K562 (cell line): ENCODE results near the gene KCNQ2. TPM values are rescaled to one million over a fixed set of nuclear protein-coding genes. Genes with fewer than 3 reads are reported as not detected.

Experiments used
- ATAC-seq: fragments of 200-7000 bp; cut with Tn5 transposase; 3 replicates; pipeline ENCODE4 v1.9.1; 2020; ENCODE audit warnings: moderate library complexity
- BruUV-seq: library from RNA; stranded (reverse); fragments of 400-500 nt; replicated peaks from 2 replicates; lab custom pipeline; 2021; lab: Mats Ljungman, UMichigan
- CTCF ChIA-PET: fragments of 300-600 bp; formaldehyde crosslinking; extraction: SDS; loops from one replicate; lab custom pipeline; 2021; ENCODE audit warnings: low intra/inter-chr PET ratio; lab: Yijun Ruan, JAX
- POLR2A ChIA-PET: fragments of 300-600, 350-650 bp; sonication (Branson Sonifier 250); formaldehyde crosslinking; extraction: SDS; loops from one replicate; lab custom pipeline; 2021; ENCODE audit warnings: antibody characterized with exemption, inconsistent platforms; lab: Yijun Ruan, JAX
- DNase-seq, 4 experiments: peaks; one replicate each; pipeline versions ENCODE4 v3.0.0 to v3.0.0-alpha.2; 2011 to 2018; ENCODE audit warnings: low spot score in 3 of 4, mixed read lengths in 3 of 4; ENCODE audit errors: extremely low read depth in 1 of 4
- FAIRE-seq: peaks from 2 replicates; lab custom pipeline; 2011; peaks lifted over from hg19 to GRCh38; lab: Jason Lieb, UNC
- H2AFZ ChIP-seq: 2 replicates; pipeline ENCODE4 v1.6.0; 2011; ENCODE audit warnings: low read depth, low read length, control low read depth, inconsistent platforms
- H3K27ac ChIP-seq: fragments of 200-600 bp; 3 replicates; pipeline ENCODE4 v1.8.0; 2011; ENCODE audit warnings: low read depth, mild to moderate bottlenecking, control low read depth, inconsistent platforms, low read length, moderate library complexity, mixed read lengths; ENCODE audit errors: extremely low read depth
- H3K27me3 ChIP-seq, 2 experiments: fragments of 300-600 bp in 1 of 2; 2 replicates in 1 of 2; 3 replicates in 1 of 2; pipeline versions ENCODE4 v1.6.0 to v1.8.0; 2011; ENCODE audit warnings: inconsistent platforms in 2 of 2, low read length in 2 of 2, mild to moderate bottlenecking in 1 of 2, mixed read lengths in 1 of 2, moderate library complexity in 1 of 2; ENCODE audit not compliant: control insufficient read depth in 2 of 2, insufficient read depth in 2 of 2
- H3K36me3 ChIP-seq: fragments of 300-600 bp; 3 replicates; pipeline ENCODE4 v1.8.0; 2011; ENCODE audit warnings: mild to moderate bottlenecking, low read length, inconsistent platforms; ENCODE audit not compliant: control insufficient read depth, insufficient read depth
- H3K4me1 ChIP-seq, 2 experiments: fragments of 200-600 bp in 1 of 2; replicated peaks in 1 of 2; 2 replicates in 1 of 2; 3 replicates in 1 of 2; pipeline versions ENCODE4 v1.5.1 to v1.8.0; 2011; ENCODE audit warnings: inconsistent platforms in 2 of 2, low read length in 2 of 2, mild to moderate bottlenecking in 1 of 2, mixed read lengths in 1 of 2, moderate library complexity in 1 of 2; ENCODE audit not compliant: control insufficient read depth in 2 of 2, insufficient read depth in 2 of 2
- H3K4me2 ChIP-seq: 2 replicates; pipeline ENCODE4 v1.6.1; 2011; ENCODE audit warnings: low read length, control low read depth, inconsistent platforms, mixed read lengths; ENCODE audit not compliant: insufficient read depth
- H3K4me3 ChIP-seq: fragments of 200-600 bp; sonication (generic), shearing (Covaris generic); 2 replicates; pipeline ENCODE4 v1.5.1; 2016; ENCODE audit warnings: control low read depth, inconsistent platforms
- H3K79me2 ChIP-seq: fragments of 200-600 bp; 3 replicates; pipeline ENCODE4 v1.8.0; 2011; ENCODE audit warnings: low read length, inconsistent platforms; ENCODE audit not compliant: control insufficient read depth, insufficient read depth
- H3K9ac ChIP-seq, 2 experiments: 2 replicates each; pipeline versions ENCODE4 v1.6.0 to v1.6.1; 2011; ENCODE audit warnings: low read depth in 2 of 2, low read length in 2 of 2, control low read depth in 1 of 2, inconsistent platforms in 1 of 2, mild to moderate bottlenecking in 1 of 2, mixed read lengths in 1 of 2; ENCODE audit not compliant: insufficient read depth in 1 of 2
- H3K9me1 ChIP-seq: one replicate; pipeline ENCODE4 v1.6.0; 2011; ENCODE audit warnings: inconsistent platforms, mild to moderate bottlenecking, low read length, moderate library complexity; ENCODE audit not compliant: control insufficient read depth, insufficient read depth
- H3K9me3 ChIP-seq: replicated peaks from 2 replicates; pipeline ENCODE4 v1.5.1; 2011; ENCODE audit warnings: low read depth, low read length, inconsistent platforms; ENCODE audit not compliant: control insufficient read depth, insufficient read depth
- H4K20me1 ChIP-seq: replicated peaks from 2 replicates; pipeline ENCODE4 v1.6.1; 2011; ENCODE audit warnings: low read length, inconsistent platforms, mixed read lengths; ENCODE audit not compliant: control insufficient read depth, insufficient read depth
- ARNT ChIP-seq, 2 experiments: fragments of 450-650 bp; IDR thresholded peaks; 2 replicates each; pipeline ENCODE4 v1.6.1; 2016; ENCODE audit warnings: mild to moderate bottlenecking in 1 of 2
- BACH1 ChIP-seq: fragments of 200-800 bp; sonication (Bioruptor generic); IDR thresholded peaks from 2 replicates; pipeline ENCODE4 v1.6.1; 2016; ENCODE audit warnings: missing genetic modification characterization, missing compliant biosample characterization
- FIP1L1 ChIP-seq: fragments of 200-400 bp; formaldehyde crosslinking; IDR thresholded peaks from 2 replicates; pipeline ENCODE4 v1.6.1; 2018; ENCODE audit warnings: mild to moderate bottlenecking, low read depth, low read length; ENCODE audit not compliant: poor library complexity, severe bottlenecking
- FOXK1 ChIP-seq: sonication (generic); formaldehyde crosslinking; IDR thresholded peaks from 2 replicates; pipeline ENCODE4 v1.8.0; 2022; ENCODE audit warnings: missing genetic modification reagents, mild to moderate bottlenecking, borderline replicate concordance
- KLF10 ChIP-seq: fragments of 250-450 bp; sonication (Bioruptor Pico); IDR thresholded peaks from 2 replicates; pipeline ENCODE4 v1.6.1; 2021; ENCODE audit warnings: matching md5 sums
- SRSF9 ChIP-seq: fragments of 200-400 bp; formaldehyde crosslinking; IDR thresholded peaks from 2 replicates; pipeline ENCODE4 v1.6.1; 2017; ENCODE audit warnings: low read depth, low read length, borderline replicate concordance
- TAF9B ChIP-seq: fragments of 450-650 bp; IDR thresholded peaks from 2 replicates; pipeline ENCODE4 v1.6.1; 2018; ENCODE audit warnings: mild to moderate bottlenecking; ENCODE audit not compliant: partially characterized antibody
- ZNF780A ChIP-seq: fragments of 250-450 bp; sonication (Bioruptor Pico); IDR thresholded peaks from 2 replicates; pipeline ENCODE4 v1.5.0; 2021; ENCODE audit warnings: mild to moderate bottlenecking
- WGBS: fragments of 100-300 bp; shearing (Covaris generic); methylation state at CpG from one replicate; pipeline ENCODE4 v1.1.6; 2016; ENCODE audit warnings: low coverage, mixed read lengths; ENCODE audit not compliant: insufficient coverage; ENCODE audit errors: missing lambda C conversion rate; 5-methylcytosine and 5-hydroxymethylcytosine counted together
- in situ Hi-C: fragments of 300-500 bp; cut with MboI; formaldehyde crosslinking; loops from 4 replicates; pipeline ENCODE4 v1.15.0; 2018; ENCODE audit warnings: inconsistent platforms, mixed read lengths
- intact Hi-C: fragments of 100-400 bp; cut with micrococcal nuclease; formaldehyde crosslinking; loops from 2 replicates; pipeline ENCODE4 v1.14.2; 2022
- polyA plus RNA-seq, 8 experiments: library from polyadenylated mRNA; depleted of rRNA in 4 of 8; stranded (reverse) in 5 of 8; unstranded in 3 of 8; fragments of >200 nt; fragmentation: Nextera tagmentation in 2 of 8; fragmentation: Illumina TruSeq in 1 of 8; extraction: Ambion mirVana in 2 of 8; extraction: Trizol in 1 of 8; gene quantifications; 2 replicates each; pipeline versions ENCODE4 v1.2.1 to v1.2.3, GENCODE V29; 2011 to 2014; ENCODE audit warnings: inconsistent platforms in 1 of 8, missing spikeins in 1 of 8
- total RNA-seq, 7 experiments: library from RNA; depleted of rRNA in 6 of 7; stranded (reverse); fragments of >200 nt in 6 of 7; fragmentation: Illumina TruSeq in 2 of 7; extraction: Trizol in 2 of 7; gene quantifications; 2 replicates each; pipeline versions ENCODE4 v1.2.1 to v1.2.3, GENCODE V29; 2011 to 2021; ENCODE audit warnings: low replicate concordance in 1 of 7
- TF ChIP-seq, protein P1 (sequence below): fragments of 450-650 bp; IDR thresholded peaks from 2 replicates; pipeline ENCODE4 v1.6.1; 2018; ENCODE audit not compliant: partially characterized antibody
- TF ChIP-seq, protein P2 (sequence below): fragments of 450-650 bp; IDR thresholded peaks from 2 replicates; pipeline ENCODE4 v1.6.1; 2016; ENCODE audit warnings: missing biosample characterization, missing genetic modification characterization
- TF ChIP-seq, protein P3 (sequence below): fragments of 250-450 bp; sonication (Bioruptor Pico); IDR thresholded peaks from 2 replicates; pipeline ENCODE4 v1.4.0; 2020; ENCODE audit warnings: mild to moderate bottlenecking, moderate library complexity

The KCNQ2 gene
- total and polyA plus RNA-seq, 9 of the 15 experiments (the other 6 are each of a cell fraction or from before 2014, with no cell fraction given): 0.13 to 0.16 TPM; not detected in 7

DNA sequence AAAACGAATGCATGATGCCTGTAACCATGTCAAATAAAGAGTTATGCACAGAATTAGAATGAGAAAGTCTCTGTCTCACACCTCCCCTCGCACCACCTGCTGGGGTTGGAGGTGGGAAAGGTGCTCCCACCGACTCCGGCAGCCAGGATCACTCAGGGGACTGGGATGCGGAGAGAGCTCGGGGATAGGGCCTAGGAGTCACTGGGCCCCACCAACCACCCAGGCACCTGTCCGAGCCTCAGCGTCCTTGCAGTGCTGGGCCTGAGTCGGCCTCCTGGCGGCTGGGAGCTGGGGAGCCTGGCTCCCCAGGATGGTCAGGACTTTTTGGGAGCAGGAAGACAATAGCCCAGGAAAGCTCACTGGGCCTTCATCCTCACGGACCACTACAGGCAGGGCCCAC, 88.9 kb downstream of the KCNQ2 start:
- CTCF ChIA-PET: no interaction called here

More for the DNA sequence above, 88.9 kb downstream of the KCNQ2 start:
- intact Hi-C loops (loop anchor here (5.0 kb wide), 2 partner anchors 161 to 201 kb away; no protein-coding TSS in a partner anchor), in situ Hi-C loops (no loop called here)
- H3K9ac ChIP-seq: no peak overlapping the region
- ATAC-seq (no peak), DNase-seq (no peak), FAIRE-seq (no peak)
- H3K27ac ChIP-seq: no peak overlapping the region
- whole genome bisulfite sequencing: 10% methylated on average over 10 of the region's 11 CpGs
- no peaks in the 10 kb centered on the region for H4K20me1 ChIP-seq
- no peak overlapping the region for H3K4me3 ChIP-seq
- TF ChIP-seq, protein P1, sequence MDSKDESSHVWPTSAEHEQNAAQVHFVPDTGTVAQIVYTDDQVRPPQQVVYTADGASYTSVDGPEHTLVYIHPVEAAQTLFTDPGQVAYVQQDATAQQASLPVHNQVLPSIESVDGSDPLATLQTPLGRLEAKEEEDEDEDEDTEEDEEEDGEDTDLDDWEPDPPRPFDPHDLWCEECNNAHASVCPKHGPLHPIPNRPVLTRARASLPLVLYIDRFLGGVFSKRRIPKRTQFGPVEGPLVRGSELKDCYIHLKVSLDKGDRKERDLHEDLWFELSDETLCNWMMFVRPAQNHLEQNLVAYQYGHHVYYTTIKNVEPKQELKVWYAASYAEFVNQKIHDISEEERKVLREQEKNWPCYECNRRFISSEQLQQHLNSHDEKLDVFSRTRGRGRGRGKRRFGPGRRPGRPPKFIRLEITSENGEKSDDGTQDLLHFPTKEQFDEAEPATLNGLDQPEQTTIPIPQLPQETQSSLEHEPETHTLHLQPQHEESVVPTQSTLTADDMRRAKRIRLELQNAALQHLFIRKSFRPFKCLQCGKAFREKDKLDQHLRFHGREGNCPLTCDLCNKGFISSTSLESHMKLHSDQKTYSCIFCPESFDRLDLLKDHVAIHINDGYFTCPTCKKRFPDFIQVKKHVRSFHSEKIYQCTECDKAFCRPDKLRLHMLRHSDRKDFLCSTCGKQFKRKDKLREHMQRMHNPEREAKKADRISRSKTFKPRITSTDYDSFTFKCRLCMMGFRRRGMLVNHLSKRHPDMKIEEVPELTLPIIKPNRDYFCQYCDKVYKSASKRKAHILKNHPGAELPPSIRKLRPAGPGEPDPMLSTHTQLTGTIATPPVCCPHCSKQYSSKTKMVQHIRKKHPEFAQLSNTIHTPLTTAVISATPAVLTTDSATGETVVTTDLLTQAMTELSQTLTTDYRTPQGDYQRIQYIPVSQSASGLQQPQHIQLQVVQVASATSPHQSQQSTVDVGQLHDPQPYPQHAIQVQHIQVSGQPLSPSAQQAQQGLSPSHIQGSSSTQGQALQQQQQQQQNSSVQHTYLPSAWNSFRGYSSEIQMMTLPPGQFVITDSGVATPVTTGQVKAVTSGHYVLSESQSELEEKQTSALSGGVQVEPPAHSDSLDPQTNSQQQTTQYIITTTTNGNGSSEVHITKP: no peak
- TF ChIP-seq BACH1 (tag) (no peak), ARNT (IDR thresholded peaks at IDR 0.05) (no peak), FOXK1 (CRISPR knock-in tag) (no peak), TAF9B (no peak), SRSF9 (no peak), ZNF780A (CRISPR knock-in tag) (no peak), KLF10 (CRISPR knock-in tag) (no peak), FIP1L1 (no peak)
- TF ChIP-seq, protein P2, sequence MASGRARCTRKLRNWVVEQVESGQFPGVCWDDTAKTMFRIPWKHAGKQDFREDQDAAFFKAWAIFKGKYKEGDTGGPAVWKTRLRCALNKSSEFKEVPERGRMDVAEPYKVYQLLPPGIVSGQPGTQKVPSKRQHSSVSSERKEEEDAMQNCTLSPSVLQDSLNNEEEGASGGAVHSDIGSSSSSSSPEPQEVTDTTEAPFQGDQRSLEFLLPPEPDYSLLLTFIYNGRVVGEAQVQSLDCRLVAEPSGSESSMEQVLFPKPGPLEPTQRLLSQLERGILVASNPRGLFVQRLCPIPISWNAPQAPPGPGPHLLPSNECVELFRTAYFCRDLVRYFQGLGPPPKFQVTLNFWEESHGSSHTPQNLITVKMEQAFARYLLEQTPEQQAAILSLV (tag): no peak
- TF ChIP-seq, protein P3, sequence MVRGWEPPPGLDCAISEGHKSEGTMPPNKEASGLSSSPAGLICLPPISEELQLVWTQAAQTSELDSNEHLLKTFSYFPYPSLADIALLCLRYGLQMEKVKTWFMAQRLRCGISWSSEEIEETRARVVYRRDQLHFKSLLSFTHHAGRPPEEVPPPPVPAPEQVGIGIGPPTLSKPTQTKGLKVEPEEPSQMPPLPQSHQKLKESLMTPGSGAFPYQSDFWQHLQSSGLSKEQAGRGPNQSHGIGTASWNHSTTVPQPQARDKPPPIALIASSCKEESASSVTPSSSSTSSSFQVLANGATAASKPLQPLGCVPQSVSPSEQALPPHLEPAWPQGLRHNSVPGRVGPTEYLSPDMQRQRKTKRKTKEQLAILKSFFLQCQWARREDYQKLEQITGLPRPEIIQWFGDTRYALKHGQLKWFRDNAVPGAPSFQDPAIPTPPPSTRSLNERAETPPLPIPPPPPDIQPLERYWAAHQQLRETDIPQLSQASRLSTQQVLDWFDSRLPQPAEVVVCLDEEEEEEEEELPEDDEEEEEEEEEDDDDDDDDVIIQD (CRISPR knock-in tag): no peak
- no peaks in the 10 kb centered on the region for H3K9me1 ChIP-seq
- H3K9me3 ChIP-seq: peaks cover 8% of the 10 kb centered on the region
- H3K4me2 ChIP-seq: no peak overlapping the region
- no TSS peak for BruUV-seq
- POLR2A ChIA-PET: no interaction called here
- H3K79me2 ChIP-seq: no peaks in the 10 kb centered on the region
- peaks cover 0 to 18% of the 10 kb centered on the region in 2 experiments; a peak in 2 of 5 replicates for H3K27me3 ChIP-seq
- H3K4me1 ChIP-seq: peaks cover 0 to 8% of the 10 kb centered on the region in 2 experiments; a peak in 2 of 5 replicates
- no peak overlapping the region for H2AFZ ChIP-seq
- no peaks in the 10 kb centered on the region for H3K36me3 ChIP-seq
